Skin epidermis (tissue), 12 donors: ENCODE results near the gene PSMD11.

Experiments
- H3K27ac ChIP-seq, 21 experiments: fragments of 200-600 bp; sonication (generic) in 11 of 21; one replicate each; pipeline ENCODE4 v1.5.0; 2020; ENCODE audit warnings: mild to moderate bottlenecking in 3 of 21, inconsistent platforms in 2 of 21, moderate library complexity in 2 of 21
- H3K4me3 ChIP-seq, 7 experiments: fragments of 200-600 bp; sonication (generic) in 2 of 7; one replicate each; pipeline ENCODE4 v1.5.0; 2020; ENCODE audit warnings: inconsistent platforms in 2 of 7, mild to moderate bottlenecking in 2 of 7, moderate library complexity in 1 of 7

Gene PSMD11

DNA sequence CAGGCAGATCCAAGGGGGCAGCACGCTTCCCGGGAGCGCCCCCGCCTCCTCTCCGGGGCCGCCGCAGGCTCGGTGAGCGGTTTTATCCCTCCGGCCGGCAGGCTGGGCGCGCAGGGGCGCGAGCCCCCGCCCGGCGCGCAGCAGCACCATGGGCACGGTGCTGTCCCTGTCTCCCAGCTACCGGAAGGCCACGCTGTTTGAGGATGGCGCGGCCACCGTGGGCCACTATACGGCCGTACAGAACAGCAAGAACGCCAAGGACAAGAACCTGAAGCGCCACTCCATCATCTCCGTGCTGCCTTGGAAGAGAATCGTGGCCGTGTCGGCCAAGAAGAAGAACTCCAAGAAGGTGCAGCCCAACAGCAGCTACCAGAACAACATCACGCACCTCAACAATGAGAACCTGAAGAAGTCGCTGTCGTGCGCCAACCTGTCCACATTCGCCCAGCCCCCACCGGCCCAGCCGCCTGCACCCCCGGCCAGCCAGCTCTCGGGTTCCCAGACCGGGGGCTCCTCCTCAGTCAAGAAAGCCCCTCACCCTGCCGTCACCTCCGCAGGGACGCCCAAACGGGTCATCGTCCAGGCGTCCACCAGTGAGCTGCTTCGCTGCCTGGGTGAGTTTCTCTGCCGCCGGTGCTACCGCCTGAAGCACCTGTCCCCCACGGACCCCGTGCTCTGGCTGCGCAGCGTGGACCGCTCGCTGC is 43.3 kb downstream of the PSMD11 start:
- peak overlapping the region in 13 of 21 experiments; percentile 35 to 83 (median 68) for H3K27ac ChIP-seq
- peak overlapping the region; percentile 39 to 67 (median 54) for H3K4me3 ChIP-seq

GRCh38 chr17:32488177-32488542 is 43.9 kb downstream of the PSMD11 start:
- H3K27ac ChIP-seq: peak overlapping the region in 2 of 21 experiments; percentile 70 to 79
- peak overlapping the region in 6 of 7 experiments; percentile 39 to 67 (median 56) for H3K4me3 ChIP-seq

GRCh38 chr17:32488604-32489180 is 44.4 kb downstream of the PSMD11 start:
- peak overlapping the region in 3 of 7 experiments; percentile 0 to 59 (median 54) for H3K4me3 ChIP-seq
- H3K27ac ChIP-seq: peak overlapping the region in 1 of 21 experiments; percentile 79

GRCh38 chr17:32489320-32490100 is 45.2 kb downstream of the PSMD11 start:
- peak overlapping the region in 2 of 7 experiments; percentile 13 to 54 for H3K4me3 ChIP-seq
- H3K27ac ChIP-seq: peak overlapping the region in 2 of 21 experiments; percentile 16 to 79

DNA sequence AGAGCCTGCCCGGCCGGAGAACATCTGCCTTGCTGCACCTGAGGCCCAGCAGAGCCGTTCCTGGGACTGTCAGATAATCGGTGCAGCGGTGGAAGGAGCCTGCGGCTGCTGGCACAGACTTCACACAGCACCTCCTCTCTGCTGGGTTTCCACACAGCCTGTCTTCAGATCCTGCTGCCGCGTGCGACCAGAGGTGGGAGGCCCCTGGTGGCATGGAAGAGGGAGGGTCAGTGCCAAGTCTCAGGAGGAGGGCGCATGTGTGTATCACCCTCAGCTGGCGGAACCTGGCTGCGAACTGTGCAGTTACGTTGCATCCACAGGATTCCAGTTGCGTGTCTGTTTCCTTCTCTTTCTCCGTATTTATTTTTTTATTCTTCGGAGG is 45.8 kb downstream of the PSMD11 start:
- Histone ChIP-seq H3K4me3 (peak overlapping the region in 1 of 7 experiments; percentile 13), H3K27ac (peak overlapping the region in 2 of 21 experiments; percentile 16 to 79)

- Histone ChIP-seq H3K27ac (peak overlapping the region in 6 of 21 experiments; percentile 2 to 69 (median 40)), H3K4me3 (no peak overlapping the region)
These were observed 47.3 kb downstream of the PSMD11 start for GRCh38 chr17:32491371-32492263.

GRCh38 chr17:32492264-32492589 is 47.9 kb downstream of the PSMD11 start:
- Histone ChIP-seq H3K4me3 (no peak overlapping the region), H3K27ac (peak overlapping the region in 6 of 21 experiments; percentile 2 to 69 (median 40))

GRCh38 chr17:32492648-32493289 is 48.5 kb downstream of the PSMD11 start:
- Histone ChIP-seq H3K27ac (peak overlapping the region in 3 of 21 experiments; percentile 29 to 69 (median 49)), H3K4me3 (no peak overlapping the region)

- peak overlapping the region in 1 of 21 experiments; percentile 29 for H3K27ac ChIP-seq
- no peak overlapping the region for H3K4me3 ChIP-seq
These were observed 49.3 kb downstream of the PSMD11 start for GRCh38 chr17:32493571-32493970.

GRCh38 chr17:32493976-32494513 is 49.7 kb downstream of the PSMD11 start:
- Histone ChIP-seq H3K4me3 (no peak overlapping the region), H3K27ac (peak overlapping the region in 1 of 21 experiments; percentile 2)

GRCh38 chr17:32494621-32495358 is 50.5 kb downstream of the PSMD11 start:
- H3K27ac ChIP-seq: peak overlapping the region in 6 of 21 experiments; percentile 2 to 56 (median 33)

GRCh38 chr17:32495359-32496231 is 51.3 kb downstream of the PSMD11 start:
- no peak overlapping the region for H3K4me3 ChIP-seq
- H3K27ac ChIP-seq: peak overlapping the region in 6 of 21 experiments; percentile 4 to 56 (median 28)

More at GRCh38 chr17:32494621-32495358, 50.5 kb downstream of the PSMD11 start:
- no peak overlapping the region for H3K4me3 ChIP-seq

DNA sequence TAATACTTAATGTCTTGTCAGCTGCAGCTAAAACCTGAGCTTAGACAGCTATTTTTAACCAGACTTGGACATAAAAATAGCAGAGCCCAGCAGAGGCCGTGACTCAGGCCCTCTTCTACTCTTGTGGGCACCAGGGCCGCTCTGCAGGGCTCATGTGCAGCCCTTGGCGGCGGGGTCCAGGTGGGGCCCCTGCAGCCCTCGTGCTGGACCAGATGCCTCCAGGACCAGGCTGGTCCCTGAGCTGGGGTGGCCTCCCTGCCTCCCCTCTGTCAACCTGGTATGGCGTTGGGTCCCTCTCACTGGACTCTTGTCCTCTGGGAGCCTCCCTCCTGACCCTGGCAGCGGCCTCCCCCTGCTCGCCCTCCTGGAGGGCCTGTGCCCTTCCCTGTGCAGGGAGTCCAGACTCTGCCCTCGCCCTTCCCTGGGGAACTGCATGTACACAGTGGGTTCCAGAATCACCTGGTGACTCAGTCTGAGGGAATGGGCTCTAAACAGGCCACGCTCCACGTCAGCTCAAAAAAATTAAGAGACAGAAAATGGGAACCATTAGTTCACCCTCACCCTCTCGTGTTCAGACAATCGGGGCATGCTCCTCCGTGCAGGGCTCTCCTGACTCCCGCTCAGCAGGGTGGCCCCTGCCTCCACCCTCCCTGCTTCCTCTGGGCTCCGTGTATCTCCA is 52.2 kb downstream of the PSMD11 start:
- Histone ChIP-seq H3K4me3 (no peak overlapping the region), H3K27ac (peak overlapping the region in 2 of 21 experiments; percentile 6 to 47)

DNA sequence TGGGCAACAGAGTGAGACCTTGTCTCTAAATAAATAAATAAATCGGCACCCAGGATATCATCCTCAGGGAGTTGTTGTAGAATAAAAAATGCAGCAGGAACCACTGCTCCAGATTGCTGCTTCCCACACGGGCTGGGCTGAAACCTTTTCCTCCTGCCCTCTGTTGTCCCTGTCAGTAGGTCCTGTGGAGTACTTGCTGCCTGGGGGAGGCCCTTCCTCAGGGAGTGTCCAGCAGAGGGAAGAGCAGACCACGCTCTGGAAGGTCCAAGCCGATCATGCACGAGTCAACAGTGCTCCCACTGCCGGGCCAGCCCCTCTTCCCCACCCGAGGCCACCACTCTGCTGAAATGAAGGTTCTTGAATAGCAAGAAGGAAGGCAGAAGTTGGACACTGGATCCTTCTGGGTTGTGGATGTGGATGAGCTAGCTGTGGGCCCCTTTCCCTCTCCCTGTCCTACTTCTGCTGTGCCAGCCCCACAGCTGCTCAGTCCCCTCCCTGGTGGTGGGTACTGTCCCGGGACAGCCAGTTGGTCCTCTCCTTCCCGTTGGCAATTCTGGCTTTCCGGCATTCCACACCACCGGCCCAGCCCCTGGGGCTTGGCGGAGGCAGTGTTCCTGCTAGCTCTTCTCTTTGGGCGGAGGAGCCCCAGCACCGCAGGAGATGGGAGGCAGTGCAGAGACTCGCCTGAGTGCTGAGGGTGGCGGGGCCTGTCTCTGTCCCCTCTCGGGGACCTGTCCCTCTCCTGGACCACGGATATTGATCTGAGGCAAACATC is 53.3 kb downstream of the PSMD11 start:
- Histone ChIP-seq H3K27ac (peak overlapping the region in 4 of 21 experiments; percentile 8 to 47 (median 14)), H3K4me3 (no peak overlapping the region)

- peak overlapping the region in 1 of 21 experiments; percentile 14 for H3K27ac ChIP-seq
- no peak overlapping the region for H3K4me3 ChIP-seq
These were observed 54.1 kb downstream of the PSMD11 start for GRCh38 chr17:32498391-32498790.

GRCh38 chr17:32502013-32502412 is 57.7 kb downstream of the PSMD11 start:
- H3K4me3 ChIP-seq: no peak overlapping the region
- H3K27ac ChIP-seq: peak overlapping the region in 3 of 21 experiments; percentile 18 to 89 (median 86)
